A673 (cell line): Measurements from ENCODE around the gene ABHD17C. TPM values are rescaled to one million over a fixed set of nuclear protein-coding genes. Genes with fewer than 3 reads are reported as not detected.

ENCODE experiments used
- BruUV-seq: library from RNA; stranded (reverse); fragments of 400-500 nt; replicated peaks from 2 replicates; lab custom pipeline; 2021; lab: Mats Ljungman, UMichigan
- CTCF ChIA-PET: fragments of 300-600 bp; sonication (Branson Sonifier 250); formaldehyde crosslinking; loops from one replicate; lab custom pipeline; 2022; ENCODE audit warnings: antibody characterized with exemption; lab: Charles Lee
- POLR2A ChIA-PET: fragments of 300-600 bp; sonication (Branson Sonifier 250); formaldehyde crosslinking; loops from one replicate; lab custom pipeline; 2022; ENCODE audit warnings: antibody characterized with exemption; ENCODE audit not compliant: low non-redundant PET; lab: Charles Lee
- DNase-seq: peaks from one replicate; pipeline ENCODE4 v3.0.0-alpha.2; 2015; ENCODE audit warnings: low spot score
- H3K27ac ChIP-seq: fragments of 200-600 bp; sonication (generic); 2 replicates; pipeline ENCODE4 v1.5.1; 2016; ENCODE audit warnings: mixed run types, low read depth, mild to moderate bottlenecking, mixed read lengths, antibody characterized with exemption, low read length; ENCODE audit not compliant: poor library complexity, severe bottlenecking
- H3K27me3 ChIP-seq: fragments of 200-600 bp; sonication (generic); replicated peaks from 2 replicates; pipeline ENCODE4 v1.6.1; 2017; ENCODE audit warnings: mixed run types, low read depth, mild to moderate bottlenecking, mixed read lengths, antibody characterized with exemption, low read length; ENCODE audit not compliant: insufficient read depth, poor library complexity
- H3K36me3 ChIP-seq: fragments of 200-600 bp; sonication (generic); 2 replicates; pipeline ENCODE4 v1.6.1; 2016; ENCODE audit warnings: mixed run types, mild to moderate bottlenecking, mixed read lengths, antibody characterized with exemption, low read length; ENCODE audit not compliant: insufficient read depth, poor library complexity, severe bottlenecking
- H3K4me1 ChIP-seq: fragments of 200-600 bp; sonication (generic); 2 replicates; pipeline ENCODE4 v1.6.1; 2017; ENCODE audit warnings: mixed run types, mild to moderate bottlenecking, mixed read lengths, antibody characterized with exemption, low read length; ENCODE audit not compliant: insufficient read depth, poor library complexity, severe bottlenecking
- H3K4me3 ChIP-seq: fragments of 200-600 bp; sonication (generic); 2 replicates; pipeline ENCODE4 v1.5.1; 2016; ENCODE audit warnings: low read depth, mixed run types, mild to moderate bottlenecking, mixed read lengths, low read length; ENCODE audit not compliant: poor library complexity, severe bottlenecking
- H3K9me3 ChIP-seq: fragments of 200-600 bp; sonication (generic); 2 replicates; pipeline ENCODE4 v1.6.1; 2016; ENCODE audit warnings: mixed run types, low read depth, mild to moderate bottlenecking, mixed read lengths, antibody characterized with exemption, low read length; ENCODE audit not compliant: poor library complexity, severe bottlenecking
- EZH2 ChIP-seq: fragments of 200-600 bp; sonication (generic); IDR thresholded peaks from 2 replicates; pipeline ENCODE4 v1.6.1; 2017; ENCODE audit warnings: borderline replicate concordance, low read depth, mild to moderate bottlenecking, mixed read lengths, antibody characterized with exemption, low read length; ENCODE audit not compliant: poor library complexity, severe bottlenecking
- intact Hi-C: fragments of 100-400 bp; cut with micrococcal nuclease; formaldehyde crosslinking; loops from one replicate; pipeline ENCODE4 v1.10.0; 2022; ENCODE audit not compliant: unreplicated experiment
- total RNA-seq: library from RNA; stranded (reverse); gene quantifications from 2 replicates; pipeline ENCODE4 v1.2.3, GENCODE V29; 2021
- TF ChIP-seq, protein P1 (sequence below): fragments of 300-800, 200-600 bp; sonication (generic); conservative IDR thresholded peaks from 2 replicates; pipeline ENCODE4 v1.5.1; 2017; ENCODE audit warnings: low read depth, mild to moderate bottlenecking, antibody characterized with exemption, low read length, moderate library complexity, mixed read lengths

Gene ABHD17C
- total RNA-seq, 1 experiment from 2014 or later, result 9.9 TPM

DNA sequence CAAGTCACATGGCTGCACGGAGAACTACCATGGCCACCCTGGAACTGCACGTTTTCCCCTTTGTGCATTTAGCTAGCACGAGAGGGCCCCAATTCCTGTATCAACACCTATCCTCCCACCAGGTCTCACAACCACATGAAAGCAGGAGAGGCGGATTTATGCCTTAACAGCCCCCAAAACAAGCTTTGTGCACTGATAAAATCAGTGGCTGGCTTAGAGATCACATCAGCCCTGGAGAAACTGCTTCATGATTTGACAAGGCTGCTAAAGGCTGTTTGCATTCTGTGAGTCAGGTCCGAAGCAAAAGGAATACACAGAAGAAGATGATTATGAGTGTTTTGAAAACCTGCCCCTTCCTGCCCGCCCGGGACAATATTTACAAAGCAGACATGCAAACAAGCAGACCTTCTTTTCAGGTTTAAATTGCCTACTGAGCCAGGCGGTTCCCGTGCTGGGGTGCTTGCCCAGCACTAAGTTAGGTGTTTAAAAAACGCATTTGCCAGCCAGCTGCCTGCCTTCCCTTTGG, 109.9 kb downstream of the ABHD17C start:
- no peak for TF ChIP-seq EZH2
- TF ChIP-seq, protein P1, sequence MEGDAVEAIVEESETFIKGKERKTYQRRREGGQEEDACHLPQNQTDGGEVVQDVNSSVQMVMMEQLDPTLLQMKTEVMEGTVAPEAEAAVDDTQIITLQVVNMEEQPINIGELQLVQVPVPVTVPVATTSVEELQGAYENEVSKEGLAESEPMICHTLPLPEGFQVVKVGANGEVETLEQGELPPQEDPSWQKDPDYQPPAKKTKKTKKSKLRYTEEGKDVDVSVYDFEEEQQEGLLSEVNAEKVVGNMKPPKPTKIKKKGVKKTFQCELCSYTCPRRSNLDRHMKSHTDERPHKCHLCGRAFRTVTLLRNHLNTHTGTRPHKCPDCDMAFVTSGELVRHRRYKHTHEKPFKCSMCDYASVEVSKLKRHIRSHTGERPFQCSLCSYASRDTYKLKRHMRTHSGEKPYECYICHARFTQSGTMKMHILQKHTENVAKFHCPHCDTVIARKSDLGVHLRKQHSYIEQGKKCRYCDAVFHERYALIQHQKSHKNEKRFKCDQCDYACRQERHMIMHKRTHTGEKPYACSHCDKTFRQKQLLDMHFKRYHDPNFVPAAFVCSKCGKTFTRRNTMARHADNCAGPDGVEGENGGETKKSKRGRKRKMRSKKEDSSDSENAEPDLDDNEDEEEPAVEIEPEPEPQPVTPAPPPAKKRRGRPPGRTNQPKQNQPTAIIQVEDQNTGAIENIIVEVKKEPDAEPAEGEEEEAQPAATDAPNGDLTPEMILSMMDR, result no peak
- POLR2A ChIA-PET, result no interaction called here
- BruUV-seq, result no TSS peak
- intact Hi-C loops, result no loop called here
- Histone ChIP-seq H3K4me1 (no peaks in the 10 kb centered on the region), H3K9me3 (no peaks in the 10 kb centered on the region), H3K4me3 (no peak overlapping the region), H3K27me3 (peaks cover 24% of the 10 kb centered on the region), H3K36me3 (no peaks in the 10 kb centered on the region), H3K27ac (no peak overlapping the region)
- CTCF ChIA-PET, result no interaction called here
- no peak for DNase-seq

Other genes starting within 250 kb of the ABHD17C start
- not detected in 2 replicates for gene CEMIP, start 84.1 kb downstream of the ABHD17C start, total RNA-seq